ENCODE data around the gene LRRC4C.

- TF ChIP-seq CTCF (IDR thresholded peaks at IDR 0.05) (no peak), POLR2A (IDR thresholded peaks at IDR 0.05) (no peak)
These were observed 485.2 kb downstream of the LRRC4C start for GRCh38 chr11:40974186-40974795.

Data from gastroesophageal sphincter (tissue), 3 donors.